Testis (tissue), 3 donors: ENCODE results near the gene TRIM58. TPM values are rescaled to one million over a fixed set of nuclear protein-coding genes. Genes with fewer than 3 reads are reported as not detected.

Source experiments
- DNase-seq: peaks from one replicate; pipeline ENCODE4 v3.0.0-alpha.2; 2019
- H3K27ac ChIP-seq, 2 donors: fragments of 200-600 bp; sonication (generic); one replicate each; pipeline ENCODE4 v1.5.1; 2019
- H3K27me3 ChIP-seq: fragments of 200-600 bp; sonication (generic); one replicate; pipeline ENCODE4 v1.5.1; 2019
- H3K36me3 ChIP-seq: fragments of 200-600 bp; sonication (generic); one replicate; pipeline ENCODE4 v1.5.1; 2017; ENCODE audit warnings: low read depth; ENCODE audit errors: missing control alignments
- H3K4me1 ChIP-seq: fragments of 200-600 bp; sonication (generic); one replicate; pipeline ENCODE4 v1.5.1; 2019
- H3K4me3 ChIP-seq, 2 donors: fragments of 200-600 bp; sonication (generic); one replicate each; pipeline ENCODE4 v1.5.1; 2017 to 2019
- H3K9me3 ChIP-seq: fragments of 200-600 bp; sonication (generic); one replicate; pipeline ENCODE4 v1.5.1; 2017
- CTCF ChIP-seq, 3 experiments: fragments of 450-650 bp in 2 of 3; fragments of 200-600 bp in 1 of 3; sonication (generic) in 1 of 3; IDR thresholded peaks; one replicate each; pipeline ENCODE4 v1.5.1; 2016 to 2019; ENCODE audit warnings: antibody characterized with exemption in 3 of 3, mild to moderate bottlenecking in 2 of 3, moderate library complexity in 1 of 3
- POLR2A ChIP-seq: fragments of 450-650 bp; IDR thresholded peaks from one replicate; pipeline ENCODE4 v1.6.1; 2017; ENCODE audit warnings: antibody characterized with exemption, mild to moderate bottlenecking, moderate library complexity
- WGBS, 2 donors: methylation state at CpG; one replicate each; pipeline ENCODE4 v1.1.5; 2018; 5-methylcytosine and 5-hydroxymethylcytosine counted together
- intact Hi-C: fragments of 100-400 bp; cut with DNase I; formaldehyde crosslinking; loops from one replicate; pipeline ENCODE4 v1.15.1; 2023; ENCODE audit warnings: low total_unique reads
- polyA plus RNA-seq: library from polyadenylated mRNA; stranded (reverse); fragments of 350-450 nt; fragmentation: Illumina TruSeq; extraction: RNeasy Lipid Tissue Mini Kit (QIAGEN cat#74804); gene quantifications from one replicate; pipeline ENCODE4 v1.2.3, GENCODE V29; 2014; ENCODE audit warnings: low read depth, low replicate concordance; ENCODE audit not compliant: insufficient read depth
- total RNA-seq, 2 donors: library from RNA; depleted of rRNA; stranded (reverse); fragments of >200 nt; gene quantifications; one replicate each; pipeline ENCODE4 v1.2.3, GENCODE V29; 2016

Gene TRIM58
- total and polyA plus RNA-seq, 3 donors from 2014 or later, result 2.9 to 7.5 (median 5.7) TPM

- Histone ChIP-seq H3K27ac (no peak overlapping the region), H3K36me3 (no peaks in the 10 kb centered on the region), H3K4me1 (no peaks in the 10 kb centered on the region), H3K9me3 (no peaks in the 10 kb centered on the region), H3K27me3 (no peaks in the 10 kb centered on the region), H3K4me3 (no peak overlapping the region)
- no peak for TF ChIP-seq POLR2A
- TF ChIP-seq CTCF (IDR thresholded peaks at IDR 0.05), result no peak
- DNase-seq, result no peak
- intact Hi-C loops, result no loop called here
- WGBS, 2 donors, result 79 to 92% methylated on average over 6 of the region's 6 CpGs
Measured at GRCh38 chr1:247904122-247904521, 47.1 kb downstream of the TRIM58 start.

- Histone ChIP-seq H3K9me3 (no peaks in the 10 kb centered on the region), H3K27ac (no peak overlapping the region), H3K4me1 (no peaks in the 10 kb centered on the region), H3K27me3 (no peaks in the 10 kb centered on the region), H3K36me3 (no peaks in the 10 kb centered on the region), H3K4me3 (no peak overlapping the region)
- DNase-seq, result no peak
- intact Hi-C loops, result no loop called here
- WGBS, 2 donors, result 83 to 92% methylated on average over 11 to 13 of the region's 13 CpGs
- TF ChIP-seq CTCF (IDR thresholded peaks at IDR 0.05) (no peak), POLR2A (no peak)
Measured at GRCh38 chr1:247905181-247905580, 48.2 kb downstream of the TRIM58 start.

GRCh38 chr1:247905910-247906503 is 49.0 kb downstream of the TRIM58 start:
- H3K27ac ChIP-seq, result no peak overlapping the region

GRCh38 chr1:247906504-247907047 is 49.6 kb downstream of the TRIM58 start:
- no peak overlapping the region for H3K27ac ChIP-seq
- no peaks in the 10 kb centered on the region for H3K4me1 ChIP-seq
- WGBS, 2 donors, result 48 to 60% methylated on average over 7 of the region's 7 CpGs
- no peaks in the 10 kb centered on the region for H3K36me3 ChIP-seq
- H3K4me3 ChIP-seq, result no peak overlapping the region
- no peaks in the 10 kb centered on the region for H3K27me3 ChIP-seq
- H3K9me3 ChIP-seq, result no peaks in the 10 kb centered on the region
- TF ChIP-seq CTCF (IDR thresholded peaks at IDR 0.05) (no peak), POLR2A (no peak)
- no peak for DNase-seq
- intact Hi-C loops, result no loop called here

More at GRCh38 chr1:247905910-247906503, 49.0 kb downstream of the TRIM58 start:
- H3K27me3 ChIP-seq, result no peaks in the 10 kb centered on the region
- no peak overlapping the region for H3K4me3 ChIP-seq
- H3K4me1 ChIP-seq, result no peaks in the 10 kb centered on the region
- intact Hi-C loops, result no loop called here
- H3K36me3 ChIP-seq, result no peaks in the 10 kb centered on the region
- no peaks in the 10 kb centered on the region for H3K9me3 ChIP-seq
- TF ChIP-seq CTCF (IDR thresholded peaks at IDR 0.05) (no peak), POLR2A (no peak)
- WGBS, 2 donors, result 71 to 74% methylated on average over 9 of the region's 9 CpGs
- DNase-seq, result no peak

GRCh38 chr1:247908766-247909165 is 51.8 kb downstream of the TRIM58 start:
- no peaks in the 10 kb centered on the region for H3K9me3 ChIP-seq
- WGBS, 2 donors, result 78 to 82% methylated on average over 5 of the region's 5 CpGs
- TF ChIP-seq CTCF (IDR thresholded peaks at IDR 0.05), result no peak
- no peak overlapping the region for H3K4me3 ChIP-seq
- no peaks in the 10 kb centered on the region for H3K4me1 ChIP-seq
- no peak overlapping the region for H3K27ac ChIP-seq
- H3K36me3 ChIP-seq, result no peaks in the 10 kb centered on the region
- H3K27me3 ChIP-seq, result no peaks in the 10 kb centered on the region
- DNase-seq, result no peak
- intact Hi-C loops, result no loop called here
